Colonic mucosa (tissue), 4 donors: ENCODE measurements around the gene NTN4. TPM values are rescaled to one million over a fixed set of nuclear protein-coding genes. Genes with fewer than 3 reads are reported as not detected.

ENCODE experiments used
- DNase-seq: peaks from one replicate; pipeline ENCODE4 v3.0.0-alpha.2; 2020
- H3K27ac ChIP-seq: fragments of 200-600 bp; one replicate; pipeline ENCODE4 v1.8.0; 2021
- H3K27me3 ChIP-seq: fragments of 200-600 bp; one replicate; pipeline ENCODE4 v1.8.0; 2021
- H3K36me3 ChIP-seq: fragments of 200-600 bp; one replicate; pipeline ENCODE4 v1.8.0; 2021
- H3K4me1 ChIP-seq: fragments of 200-600 bp; one replicate; pipeline ENCODE4 v1.8.0; 2021; ENCODE audit warnings: mild to moderate bottlenecking
- H3K4me3 ChIP-seq: fragments of 200-600 bp; one replicate; pipeline ENCODE4 v1.8.0; 2021
- H3K9ac ChIP-seq, 2 donors: one replicate each; pipeline ENCODE4 v1.7.0; 2013; ENCODE audit warnings: control low read depth in 2 of 2, low read depth in 2 of 2, low read length in 2 of 2
- H3K9me3 ChIP-seq: fragments of 200-600 bp; one replicate; pipeline ENCODE4 v1.8.0; 2021
- CTCF ChIP-seq: fragments of 200-600 bp; IDR thresholded peaks from one replicate; pipeline ENCODE4 v1.8.0; 2022; ENCODE audit warnings: antibody characterized with exemption, mild to moderate bottlenecking
- intact Hi-C: fragments of 100-400 bp; cut with DNase I; formaldehyde crosslinking; loops from one replicate; pipeline ENCODE4 v1.14.1; 2022
- total RNA-seq, 2 donors: library from RNA; stranded (reverse); fragmentation: NEBNext Ultra II Directional in 1 of 2; extraction: Animal tissue kit (Norgen Biotek cat#: 25700) in 1 of 2; gene quantifications; one replicate each; pipeline ENCODE4 v1.2.1, GENCODE V29; 2021
- donor health status: healthy.
- donor health status: DM: no; HTN: no; CAD: no.
- donor health status: DM: no; HTN: no; CAD: no.

NTN4 gene
- total RNA-seq, 2 donors from 2014 or later: 12.4 to 16.8 TPM

- H3K4me1 ChIP-seq: no peaks in the 10 kb centered on the region
- no peak for DNase-seq
- no peaks in the 10 kb centered on the region for H3K36me3 ChIP-seq
- no peak overlapping the region for H3K27ac ChIP-seq
- no peak overlapping the region for H3K4me3 ChIP-seq
- no peak for TF ChIP-seq CTCF
- H3K9me3 ChIP-seq: no peaks in the 10 kb centered on the region
- H3K9ac ChIP-seq: no peak overlapping the region
- intact Hi-C loops: no loop called here
- no peaks in the 10 kb centered on the region for H3K27me3 ChIP-seq
These were observed 96.9 kb downstream of the NTN4 start for GRCh38 chr12:95693689-95694088.

- Histone ChIP-seq H3K4me3 (no peak overlapping the region), H3K9me3 (no peaks in the 10 kb centered on the region), H3K9ac (no peak overlapping the region), H3K27ac (no peak overlapping the region), H3K4me1 (no peaks in the 10 kb centered on the region), H3K36me3 (no peaks in the 10 kb centered on the region), H3K27me3 (no peaks in the 10 kb centered on the region)
- intact Hi-C loops: no loop called here
- no peak for TF ChIP-seq CTCF
- DNase-seq: no peak
These were observed 99.5 kb downstream of the NTN4 start for GRCh38 chr12:95690861-95691635.

GRCh38 chr12:95687937-95688336 lies 102.6 kb downstream of the NTN4 start:
- Histone ChIP-seq H3K27ac (no peak overlapping the region), H3K4me3 (no peak overlapping the region), H3K9ac (no peak overlapping the region), H3K9me3 (no peaks in the 10 kb centered on the region), H3K4me1 (no peaks in the 10 kb centered on the region), H3K36me3 (no peaks in the 10 kb centered on the region), H3K27me3 (no peaks in the 10 kb centered on the region)
- TF ChIP-seq CTCF: no peak
- intact Hi-C loops: no loop called here
- no peak for DNase-seq

- Histone ChIP-seq H3K27me3 (no peaks in the 10 kb centered on the region), H3K9me3 (no peaks in the 10 kb centered on the region), H3K4me1 (no peaks in the 10 kb centered on the region), H3K27ac (no peak overlapping the region), H3K9ac (no peak overlapping the region), H3K36me3 (no peaks in the 10 kb centered on the region), H3K4me3 (no peak overlapping the region)
- intact Hi-C loops: no loop called here
- DNase-seq: no peak
- TF ChIP-seq CTCF: no peak
These were observed 107.1 kb downstream of the NTN4 start for GRCh38 chr12:95683418-95683817.

GRCh38 chr12:95681210-95681765 lies 109.3 kb downstream of the NTN4 start:
- H3K27ac ChIP-seq: peak overlapping the region; percentile 14

More at GRCh38 chr12:95681210-95681765, 109.3 kb downstream of the NTN4 start:
- Histone ChIP-seq H3K4me3 (no peak overlapping the region), H3K36me3 (no peaks in the 10 kb centered on the region), H3K27me3 (no peaks in the 10 kb centered on the region), H3K9me3 (no peaks in the 10 kb centered on the region), H3K9ac (no peak overlapping the region), H3K4me1 (no peaks in the 10 kb centered on the region)
- TF ChIP-seq CTCF: no peak
- intact Hi-C loops: no loop called here
- DNase-seq: peak; percentile 49
